Endodermal cell (in vitro differentiated cells): ENCODE data around the gene TAF4B. TPM values are rescaled to one million over a fixed set of nuclear protein-coding genes. Genes with fewer than 3 reads are reported as not detected.

Experiments
- DNase-seq: peaks from one replicate; pipeline ENCODE4 v3.0.0-alpha.2; 2017
- H3K27ac ChIP-seq: 2 replicates; pipeline ENCODE4 v1.5.1; 2013; ENCODE audit warnings: mild to moderate bottlenecking, low read depth, low read length, moderate library complexity
- H3K27me3 ChIP-seq: 2 replicates; pipeline ENCODE4 v1.6.1; 2013; ENCODE audit warnings: mild to moderate bottlenecking, low read length, moderate library complexity; ENCODE audit not compliant: insufficient read depth, control insufficient read depth, poor library complexity, severe bottlenecking
- H3K36me3 ChIP-seq: 2 replicates; pipeline ENCODE4 v1.7.0; 2013; ENCODE audit warnings: mild to moderate bottlenecking, low read length, moderate library complexity; ENCODE audit not compliant: control insufficient read depth, insufficient read depth
- H3K4me1 ChIP-seq: one replicate; pipeline ENCODE4 v1.7.0; 2013; ENCODE audit warnings: low read length; ENCODE audit not compliant: control insufficient read depth, insufficient read depth
- H3K4me3 ChIP-seq: 2 replicates; pipeline ENCODE4 v1.5.1; 2013; ENCODE audit warnings: mild to moderate bottlenecking, low read length, moderate library complexity
- H3K9ac ChIP-seq: 2 replicates; pipeline ENCODE4 v1.6.1; 2013; ENCODE audit warnings: mild to moderate bottlenecking, low read length, moderate library complexity; ENCODE audit not compliant: poor library complexity, severe bottlenecking; ENCODE audit errors: extremely low read depth
- H3K9me3 ChIP-seq: 2 replicates; pipeline ENCODE4 v1.6.1; 2013; ENCODE audit warnings: mild to moderate bottlenecking, low read length, moderate library complexity; ENCODE audit not compliant: control insufficient read depth
- H3K27ac Mint-ChIP-seq: 2 replicates; pipeline ENCODE4 v1.8.0; 2020; ENCODE audit warnings: mixed read lengths
- H3K27me3 Mint-ChIP-seq: 2 replicates; pipeline ENCODE4 v1.8.0; 2021; ENCODE audit warnings: mild to moderate bottlenecking, mixed read lengths; ENCODE audit not compliant: insufficient read depth
- H3K36me3 Mint-ChIP-seq: 2 replicates; pipeline ENCODE4 v1.8.0; 2020; ENCODE audit warnings: low read depth, mixed read lengths
- H3K4me1 Mint-ChIP-seq: 2 replicates; pipeline ENCODE4 v1.8.0; 2020; ENCODE audit warnings: mixed read lengths
- H3K4me3 Mint-ChIP-seq: 2 replicates; pipeline ENCODE4 v1.8.0; 2020; ENCODE audit warnings: mild to moderate bottlenecking, moderate library complexity, mixed read lengths
- H3K9me3 Mint-ChIP-seq: 2 replicates; pipeline ENCODE4 v1.8.0; 2020; ENCODE audit warnings: mild to moderate bottlenecking, mixed read lengths
- CTCF ChIP-seq: fragments of 200-600 bp; sonication (generic); conservative IDR thresholded peaks from 2 replicates; pipeline ENCODE4 v1.5.0; 2021; ENCODE audit warnings: antibody characterized with exemption, mild to moderate bottlenecking
- WGBS, 2 experiments: methylation state at CpG; one replicate each; pipeline versions ENCODE4 v1.1.5 to v1.1.7; 2013; ENCODE audit warnings: missing lambda C conversion rate in 2 of 2, mixed read lengths in 1 of 2; ENCODE audit not compliant: insufficient coverage in 1 of 2, insufficient read length in 1 of 2; 5-methylcytosine and 5-hydroxymethylcytosine counted together
- total RNA-seq, 2 donors: library from RNA; stranded (reverse); fragmentation: NEBNext Ultra II Directional in 1 of 2; extraction: Animal tissue kit (Norgen Biotek cat#: 25700) in 1 of 2; gene quantifications; 2 replicates in 1 of 2; 3 replicates in 1 of 2; pipeline ENCODE4 v1.2.1, GENCODE V29; 2021

Gene TAF4B
- total RNA-seq, 2 donors from 2014 or later: 6.9 to 7.7 TPM

GRCh38 chr18:26350961-26351360 is 124.7 kb downstream of the TAF4B start:
- H3K27ac Mint-ChIP-seq: no peak overlapping the region
- H3K27me3 Mint-ChIP-seq: no peaks in the 10 kb centered on the region

GRCh38 chr18:26356045-26356785 is 130.0 kb downstream of the TAF4B start:
- no peak overlapping the region for H3K27ac ChIP-seq
- DNase-seq: no peak
- Mint-ChIP-seq H3K4me1 (no peaks in the 10 kb centered on the region), H3K4me3 (no peak overlapping the region), H3K27ac (no peak overlapping the region), H3K9me3 (no peaks in the 10 kb centered on the region), H3K36me3 (peaks cover 9% of the 10 kb centered on the region), H3K27me3 (no peaks in the 10 kb centered on the region)
- H3K9ac ChIP-seq: no peak overlapping the region
- H3K4me3 ChIP-seq: no peak overlapping the region
- TF ChIP-seq CTCF: no peak
- H3K4me1 ChIP-seq: no peaks in the 10 kb centered on the region
- H3K36me3 ChIP-seq: peaks cover 4% of the 10 kb centered on the region
- H3K9me3 ChIP-seq: no peaks in the 10 kb centered on the region
- no peaks in the 10 kb centered on the region for H3K27me3 ChIP-seq
- WGBS, 2 experiments: 83 to 100% methylated on average over 2 to 4 of the region's 4 CpGs

More at GRCh38 chr18:26350961-26351360, 124.7 kb downstream of the TAF4B start:
- H3K9ac ChIP-seq: no peak overlapping the region
- peaks cover 17% of the 10 kb centered on the region for H3K9me3 Mint-ChIP-seq
- no peaks in the 10 kb centered on the region for H3K4me1 ChIP-seq
- H3K27ac ChIP-seq: no peak overlapping the region
- H3K4me1 Mint-ChIP-seq: no peaks in the 10 kb centered on the region
- H3K4me3 ChIP-seq: no peak overlapping the region
- TF ChIP-seq CTCF: no peak
- peaks cover 16% of the 10 kb centered on the region for H3K36me3 Mint-ChIP-seq
- no peak overlapping the region for H3K4me3 Mint-ChIP-seq
- peaks cover 30% of the 10 kb centered on the region for H3K9me3 ChIP-seq
- H3K27me3 ChIP-seq: no peaks in the 10 kb centered on the region
- H3K36me3 ChIP-seq: no peaks in the 10 kb centered on the region
- no peak for DNase-seq

DNA sequence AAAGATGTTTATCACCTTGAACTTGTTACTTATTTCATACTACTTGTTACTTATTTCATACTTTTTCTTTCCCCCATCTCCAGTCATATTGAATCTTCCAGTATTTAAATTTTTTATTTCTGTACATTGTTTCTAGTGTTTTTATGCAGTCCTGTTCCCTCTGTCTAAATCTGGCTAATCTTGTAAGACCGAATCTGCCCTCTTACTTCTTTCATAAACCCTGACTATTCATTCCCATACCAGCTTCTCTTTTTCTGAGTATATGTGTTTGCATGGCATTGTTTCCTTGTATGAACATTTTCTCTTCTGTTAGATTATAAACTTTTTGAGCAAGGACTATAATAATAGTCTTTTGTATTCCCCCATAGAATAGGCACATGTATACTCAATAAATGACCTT is 131.7 kb downstream of the TAF4B start:
- Histone ChIP-seq H3K27me3 (no peaks in the 10 kb centered on the region), H3K9ac (no peak overlapping the region), H3K4me1 (no peaks in the 10 kb centered on the region), H3K9me3 (no peaks in the 10 kb centered on the region), H3K4me3 (no peak overlapping the region), H3K36me3 (peaks cover 4% of the 10 kb centered on the region), H3K27ac (no peak overlapping the region)
- WGBS, 2 experiments: 90% methylated on average over 1 of the region's 1 CpG; no CpG with 5 or more reads in 1 of the 2 experiments
- H3K4me3 Mint-ChIP-seq: no peak overlapping the region
- H3K4me1 Mint-ChIP-seq: no peaks in the 10 kb centered on the region
- H3K27ac Mint-ChIP-seq: no peak overlapping the region
- no peak for DNase-seq
- no peak for TF ChIP-seq CTCF
- H3K9me3 Mint-ChIP-seq: no peaks in the 10 kb centered on the region
- no peaks in the 10 kb centered on the region for H3K27me3 Mint-ChIP-seq
- H3K36me3 Mint-ChIP-seq: peaks cover 9% of the 10 kb centered on the region
